SK-N-SH (cell line): ENCODE results near the gene FLT3LG. TPM values are rescaled to one million over a fixed set of nuclear protein-coding genes. Genes with fewer than 3 reads are reported as not detected.

ENCODE experiments used
- CHD2 ChIP-seq: fragments of 150-350 bp; IDR thresholded peaks from 2 replicates; pipeline ENCODE4 v1.6.1; 2018; ENCODE audit warnings: low read length; ENCODE audit not compliant: partially characterized antibody
- CTCF ChIP-seq: fragments of 200-600 bp; sonication (generic); IDR thresholded peaks from 2 replicates; pipeline ENCODE4 v1.6.1; 2017; ENCODE audit warnings: antibody characterized with exemption, mild to moderate bottlenecking, moderate library complexity
- EP300 ChIP-seq, 2 experiments: IDR thresholded peaks; 2 replicates each; pipeline versions ENCODE4 v1.4.0 to v1.6.1; 2012; ENCODE audit warnings: borderline replicate concordance in 1 of 2, low read depth in 1 of 2, low read length in 1 of 2
- FOSL2 ChIP-seq: IDR thresholded peaks from 2 replicates; pipeline ENCODE4 v1.4.0; 2012; ENCODE audit warnings: low read depth, mild to moderate bottlenecking, moderate library complexity, borderline replicate concordance
- GABPA ChIP-seq: IDR thresholded peaks from 2 replicates; pipeline ENCODE4 v1.4.0; 2012; ENCODE audit warnings: low read depth, mild to moderate bottlenecking
- IRF3 ChIP-seq: fragments of 150-350 bp; IDR thresholded peaks from 2 replicates; pipeline ENCODE4 v1.6.1; 2016; ENCODE audit warnings: mild to moderate bottlenecking, low read depth, low read length
- JUND ChIP-seq: IDR thresholded peaks from 2 replicates; pipeline ENCODE4 v1.4.0; 2012
- NFIC ChIP-seq: IDR thresholded peaks from 2 replicates; pipeline ENCODE4 v1.4.0; 2012; ENCODE audit warnings: borderline replicate concordance
- NRF1 ChIP-seq: IDR thresholded peaks from 2 replicates; pipeline ENCODE4 v1.6.1; 2012; ENCODE audit warnings: low read depth, mild to moderate bottlenecking, low read length
- POLR2AphosphoS5 ChIP-seq: IDR thresholded peaks from 2 replicates; pipeline ENCODE4 v1.6.1; 2012; ENCODE audit warnings: low read depth, low read length
- RAD21 ChIP-seq: IDR thresholded peaks from 2 replicates; pipeline ENCODE4 v1.6.1; 2012; ENCODE audit warnings: mild to moderate bottlenecking, low read length
- RCOR1 ChIP-seq: fragments of 150-350 bp; IDR thresholded peaks from 2 replicates; pipeline ENCODE4 v1.6.1; 2017; ENCODE audit warnings: antibody characterized with exemption, low read length
- RXRA ChIP-seq: IDR thresholded peaks from 2 replicates; pipeline ENCODE4 v1.4.0; 2012; ENCODE audit warnings: low read depth, mild to moderate bottlenecking, borderline replicate concordance
- SMC3 ChIP-seq: IDR thresholded peaks from 2 replicates; pipeline ENCODE4 v1.6.1; 2012; ENCODE audit warnings: low read depth, low read length, improper control_type of control experiment
- TAF1 ChIP-seq: IDR thresholded peaks from 2 replicates; pipeline ENCODE4 v1.6.1; 2012; ENCODE audit warnings: low read depth, mild to moderate bottlenecking, low read length, moderate library complexity, borderline replicate concordance
- TEAD4 ChIP-seq: IDR thresholded peaks from 2 replicates; pipeline ENCODE4 v1.4.0; 2012; ENCODE audit warnings: mild to moderate bottlenecking, borderline replicate concordance; ENCODE audit not compliant: insufficient read depth
- USF1 ChIP-seq: IDR thresholded peaks from 2 replicates; pipeline ENCODE4 v1.4.0; 2012; ENCODE audit warnings: low read depth, borderline replicate concordance
- USF2 ChIP-seq: fragments of 150-350 bp; IDR thresholded peaks from 2 replicates; pipeline ENCODE4 v1.6.1; 2017; ENCODE audit warnings: antibody characterized with exemption, low read length, low read depth, borderline replicate concordance
- polyA plus RNA-seq, 3 experiments: library from polyadenylated mRNA; depleted of rRNA; stranded (reverse); fragments of >200 nt; gene quantifications; 2 replicates each; pipeline ENCODE4 v1.2.3, GENCODE V29; 2012

FLT3LG gene
- polyA plus RNA-seq, 1 of the 3 experiments (the other 2 are of a cell fraction) = 6.4 TPM

- TF ChIP-seq CTCF (peak; percentile 71), USF2 (no peak), RCOR1 (no peak), TAF1 (no peak), CHD2 (no peak), RAD21 (peak; percentile 74), EP300 (IDR thresholded peaks at IDR 0.05; ENCODE audit: borderline replicate concordance in 1 of 2, low read depth in 1 of 2, low read length in 1 of 2) (no peak), RXRA (no peak), NRF1 (no peak), POLR2AphosphoS5 (no peak), FOSL2 (no peak), TEAD4 (no peak), SMC3 (peak; percentile 82), JUND (no peak), GABPA (no peak), USF1 (no peak), IRF3 (no peak), NFIC (no peak)
Measured at GRCh38 chr19:49502866-49503581, 29.0 kb downstream of the FLT3LG start (continued).
